ENCODE data around the gene CHRNB1.

The CHRNB1 gene

DNA sequence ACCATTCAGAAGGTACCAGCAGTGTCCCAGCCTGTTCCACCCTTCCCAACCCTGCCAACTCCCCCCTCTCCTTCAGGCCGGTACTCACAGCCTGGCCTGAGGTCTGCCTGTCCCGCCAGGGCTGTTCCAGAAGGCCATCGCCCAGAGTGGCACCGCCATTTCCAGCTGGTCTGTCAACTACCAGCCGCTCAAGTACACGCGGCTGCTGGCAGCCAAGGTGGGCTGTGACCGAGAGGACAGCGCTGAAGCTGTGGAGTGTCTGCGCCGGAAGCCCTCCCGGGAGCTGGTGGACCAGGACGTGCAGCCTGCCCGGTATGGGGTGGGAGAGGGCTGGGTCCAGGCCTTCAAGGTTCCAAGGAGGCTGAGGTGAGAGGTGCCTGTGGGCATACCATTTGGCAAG is 30.0 kb upstream of the CHRNB1 start:
- no peak for DNase-seq (ENCODE audit: low read depth in 2 of 2)

- no peak for DNase-seq (ENCODE audit: low read depth in 2 of 2)
Measured at GRCh38 chr17:7415784-7416183, 29.1 kb upstream of the CHRNB1 start.

GRCh38 chr17:7416323-7416722 is 28.5 kb upstream of the CHRNB1 start:
- no peak for DNase-seq (ENCODE audit: low read depth in 2 of 2)

DNA sequence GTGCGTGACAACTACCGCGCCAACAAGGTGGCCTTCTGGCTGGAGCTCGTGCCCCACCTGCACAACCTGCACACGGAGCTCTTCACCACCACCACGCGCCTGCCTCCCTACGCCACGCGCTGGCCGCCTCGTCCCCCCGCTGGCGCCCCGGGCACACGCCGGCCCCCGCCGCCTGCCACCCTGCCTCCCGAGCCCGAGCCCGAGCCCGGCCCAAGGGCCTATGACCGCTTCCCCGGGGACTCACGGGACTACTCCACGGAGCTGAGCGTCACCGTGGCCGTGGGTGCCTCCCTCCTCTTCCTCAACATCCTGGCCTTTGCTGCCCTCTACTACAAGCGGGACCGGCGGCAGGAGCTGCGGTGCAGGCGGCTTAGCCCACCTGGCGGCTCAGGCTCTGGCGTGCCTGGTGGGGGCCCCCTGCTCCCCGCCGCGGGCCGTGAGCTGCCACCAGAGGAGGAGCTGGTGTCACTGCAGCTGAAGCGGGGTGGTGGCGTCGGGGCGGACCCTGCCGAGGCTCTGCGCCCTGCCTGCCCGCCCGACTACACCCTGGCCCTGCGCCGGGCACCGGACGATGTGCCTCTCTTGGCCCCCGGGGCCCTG is 27.7 kb upstream of the CHRNB1 start:
- no peak for DNase-seq (ENCODE audit: low read depth in 2 of 2)

DNA sequence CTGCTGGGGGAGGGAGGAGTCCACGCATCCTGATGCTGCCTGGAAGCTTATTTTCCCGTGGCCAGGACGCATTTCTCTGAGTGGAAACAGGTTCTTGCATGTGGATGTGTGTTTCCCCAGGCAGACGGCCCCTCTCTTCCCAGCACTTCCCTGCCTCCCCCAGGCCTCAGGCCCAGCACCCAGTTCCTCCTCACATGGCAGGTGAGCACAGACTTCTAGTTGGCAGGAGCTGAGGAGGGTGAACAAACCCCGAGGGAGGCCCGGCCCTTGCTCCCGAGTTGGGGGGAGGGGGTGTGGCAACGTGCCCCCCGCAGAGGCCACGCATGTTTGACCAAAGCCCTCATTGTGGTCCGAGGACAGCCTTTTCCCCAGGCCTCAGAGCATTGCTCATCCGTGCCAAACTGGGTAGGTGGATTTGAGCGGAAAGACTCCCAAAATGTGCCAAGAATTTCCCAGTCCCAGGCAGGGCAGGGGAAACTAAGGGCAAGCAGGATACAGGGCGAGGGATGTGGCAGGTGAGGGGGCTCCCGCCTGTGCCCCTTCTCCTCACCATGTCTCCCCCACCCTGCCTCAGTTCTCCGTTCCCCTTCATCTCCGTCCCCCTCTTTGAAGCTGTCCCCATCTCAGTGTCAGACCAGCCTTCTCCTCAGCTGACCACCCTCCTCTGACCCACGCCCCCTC is 26.2 kb upstream of the CHRNB1 start:
- no peak for DNase-seq (ENCODE audit: low read depth in 2 of 2)

DNA sequence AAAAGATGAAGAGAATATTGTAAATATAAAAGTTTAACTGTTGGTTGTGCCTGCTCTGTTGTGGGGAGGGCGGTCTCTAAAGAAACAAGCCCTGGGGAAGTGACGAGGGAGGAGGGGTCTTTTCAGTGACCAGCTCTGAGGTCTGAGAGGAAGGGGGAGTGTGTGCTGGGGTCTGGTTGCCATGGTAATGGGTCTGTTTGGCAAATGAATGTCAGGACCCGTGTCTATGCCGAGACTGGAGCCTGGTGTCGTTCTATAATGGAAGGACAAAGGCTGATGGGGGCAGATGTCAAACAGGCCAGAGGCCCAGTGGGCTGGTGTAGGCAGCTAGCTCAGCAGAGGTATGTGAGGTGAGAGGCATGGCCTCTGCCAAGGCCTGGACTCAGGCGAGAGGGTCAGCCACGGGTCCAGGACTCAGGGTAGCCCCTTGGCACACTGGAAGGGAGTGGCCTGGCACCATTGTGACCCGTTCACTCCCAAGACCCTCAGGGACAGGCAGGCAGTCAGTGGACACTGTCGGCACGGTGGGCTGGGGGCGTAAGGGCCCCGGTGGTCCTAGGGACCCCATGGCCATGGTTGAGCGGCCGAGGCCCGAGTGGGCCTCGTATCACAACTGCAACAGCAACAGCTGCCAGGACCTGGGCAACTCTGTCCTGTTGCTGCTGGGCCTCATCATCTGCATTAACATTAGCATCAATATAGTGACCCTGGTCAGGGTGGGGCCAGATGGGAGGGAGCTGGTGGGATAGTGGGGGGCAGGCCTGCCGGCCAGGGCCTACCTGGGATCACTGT is 24.8 kb upstream of the CHRNB1 start, which contains the start of gene SPEM1:
Gene SPEM1 (plus strand): TSS at position 506 of the 792 bp plus-strand sequence. CDS start 61 bp downstream, at position 567.
- DNase-seq (ENCODE audit: low read depth in 2 of 2) = no peak

DNA sequence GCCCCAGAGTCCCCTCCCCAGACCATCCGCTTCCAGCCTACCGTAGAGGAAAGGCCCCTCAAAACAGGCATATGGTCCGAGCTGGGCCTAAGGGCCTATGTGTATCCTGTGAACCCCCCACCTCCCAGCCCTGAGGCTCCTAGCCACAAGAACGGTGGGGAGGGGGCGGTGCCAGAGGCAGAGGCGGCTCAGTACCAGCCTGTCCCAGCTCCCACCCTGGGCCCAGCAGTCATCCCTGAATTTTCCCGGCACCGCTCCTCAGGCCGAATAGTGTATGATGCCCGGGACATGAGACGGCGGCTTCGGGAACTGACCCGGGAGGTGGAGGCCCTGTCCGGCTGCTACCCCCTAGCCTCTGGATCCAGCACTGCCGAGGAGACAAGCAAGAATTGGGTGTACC is 23.7 kb upstream of the CHRNB1 start:
- DNase-seq (ENCODE audit: low read depth in 2 of 2) = no peak

- no peak for DNase-seq (ENCODE audit: low read depth in 2 of 2)
Measured at GRCh38 chr17:7423679-7424078, 21.2 kb upstream of the CHRNB1 start.

- DNase-seq (ENCODE audit: low read depth in 2 of 2) = no peak
Measured at GRCh38 chr17:7425316-7425715, 19.5 kb upstream of the CHRNB1 start, which contains the start of gene SPEM2. TSS of gene SPEM2 (plus strand) at chr17:7425616. CDS start at chr17:7425689, 73 bp downstream.

GRCh38 chr17:7425756-7426155 is 19.1 kb upstream of the CHRNB1 start:
- DNase-seq (ENCODE audit: low read depth in 2 of 2) = no peak

DNA sequence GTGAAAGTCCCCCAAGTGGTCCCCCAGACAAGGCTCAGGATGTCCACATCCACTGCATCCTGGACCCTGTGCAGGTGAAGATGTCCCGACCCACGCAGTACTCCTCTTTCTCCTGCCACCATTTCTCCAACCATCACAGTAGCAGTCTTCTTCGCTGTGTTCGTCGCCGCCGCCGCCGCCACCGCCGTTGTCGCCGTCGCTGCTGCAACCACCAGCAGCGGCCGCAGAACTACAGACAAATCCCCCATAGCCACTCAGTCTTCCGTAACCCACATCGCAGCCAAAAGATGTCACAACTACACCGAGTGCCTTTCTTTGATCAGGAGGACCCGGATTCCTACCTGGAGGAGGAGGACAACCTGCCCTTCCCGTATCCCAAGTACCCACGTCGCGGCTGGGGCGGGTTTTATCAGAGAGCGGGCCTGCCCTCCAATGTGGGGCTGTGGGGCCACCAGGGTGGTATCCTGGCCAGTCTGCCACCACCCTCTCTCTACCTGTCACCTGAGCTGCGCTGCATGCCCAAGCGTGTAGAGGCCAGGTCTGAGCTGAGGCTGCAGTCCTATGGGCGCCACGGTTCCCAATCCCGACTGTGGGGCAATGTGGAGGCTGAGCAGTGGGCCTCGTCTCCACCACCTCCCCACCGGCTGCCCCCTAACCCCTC is 18.5 kb upstream of the CHRNB1 start:
- no peak for DNase-seq (ENCODE audit: low read depth in 2 of 2)

- DNase-seq (ENCODE audit: low read depth in 2 of 2) = no peak
Measured at GRCh38 chr17:7426896-7427489, 17.9 kb upstream of the CHRNB1 start.

DNA sequence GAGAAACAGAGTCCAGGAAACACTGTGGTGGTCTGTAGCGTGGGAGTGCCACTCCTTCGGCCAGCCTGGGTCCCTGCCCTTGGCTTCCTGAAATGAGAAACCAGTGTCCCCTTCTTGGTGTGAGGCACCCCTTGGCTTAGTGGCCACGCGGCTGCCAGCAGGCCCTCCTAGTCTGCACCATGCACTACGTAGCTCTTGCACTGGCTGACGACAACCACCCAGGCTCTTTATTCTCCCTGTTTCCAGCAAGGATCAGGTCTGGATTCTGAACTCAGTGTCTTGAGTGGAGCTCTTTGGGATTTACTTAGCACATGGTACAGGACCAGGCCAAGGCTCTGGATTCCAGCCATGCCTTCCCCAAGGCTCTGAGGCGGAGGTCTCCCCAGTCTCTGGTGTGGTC is 17.3 kb upstream of the CHRNB1 start:
- DNase-seq (ENCODE audit: low read depth in 2 of 2) = no peak

DNA sequence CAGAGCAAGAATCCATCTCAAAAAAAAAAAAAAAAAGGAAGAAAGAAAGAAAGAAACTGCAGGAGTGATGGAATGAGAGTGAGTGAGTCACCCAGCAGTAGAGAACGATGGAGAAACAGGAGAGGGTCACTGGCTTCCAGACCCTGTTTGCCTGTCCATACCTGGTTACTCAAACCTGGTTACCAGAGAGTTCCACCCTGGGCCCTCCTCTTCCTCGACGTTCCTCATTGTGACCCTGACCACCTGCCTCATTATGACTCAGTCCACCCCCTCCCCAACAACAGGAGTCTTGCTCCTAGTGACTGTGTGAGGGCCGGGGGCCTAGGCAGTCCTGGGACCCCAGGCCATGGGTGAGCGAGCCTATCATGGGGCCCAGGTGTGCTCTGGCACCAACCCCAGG is 16.3 kb upstream of the CHRNB1 start, which contains the start of gene SPEM3:
Gene SPEM3 (plus strand): TSS at position 301 of the 400 bp plus-strand sequence. CDS start 46 bp downstream, at position 347.
- DNase-seq (ENCODE audit: low read depth in 2 of 2) = no peak

DNA sequence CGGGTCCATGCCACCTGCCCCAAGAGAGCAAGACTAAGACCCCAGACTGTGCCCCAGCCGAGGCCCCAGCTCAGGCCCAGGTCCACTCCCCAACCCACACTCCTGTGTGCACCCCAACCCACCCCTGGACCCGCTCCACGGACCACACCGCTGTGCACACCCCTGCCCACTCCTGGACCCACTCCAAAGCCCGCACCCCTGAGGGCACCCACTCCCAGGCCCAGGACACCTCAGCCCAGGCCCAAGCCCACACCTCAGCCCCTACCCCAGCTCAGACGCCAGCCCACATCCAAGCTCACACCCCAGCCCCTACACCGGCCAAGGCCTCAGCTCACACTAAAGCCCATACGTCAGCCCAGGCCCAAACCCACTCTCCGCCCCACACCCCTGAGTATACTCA is 15.1 kb upstream of the CHRNB1 start:
- no peak for DNase-seq (ENCODE audit: low read depth in 2 of 2)

DNA sequence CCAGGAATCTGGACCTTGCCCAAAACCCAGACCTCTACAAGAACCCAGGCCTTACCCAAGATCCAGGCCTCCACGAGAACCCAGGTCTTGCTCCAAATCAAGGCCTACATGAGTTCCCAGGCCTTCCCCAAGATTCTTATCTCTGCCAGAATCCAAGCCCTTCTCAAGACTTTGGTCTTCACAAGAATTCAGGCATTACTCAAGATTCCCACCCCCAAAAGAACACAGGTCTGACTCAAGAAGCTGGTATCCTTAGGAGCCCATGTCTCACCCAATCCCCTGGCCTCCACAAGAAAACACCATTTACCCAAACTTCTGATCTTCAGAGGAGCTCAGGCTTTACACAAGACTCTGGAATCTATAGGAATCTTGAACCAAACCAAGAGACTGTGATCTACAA is 13.6 kb upstream of the CHRNB1 start:
- no peak for DNase-seq (ENCODE audit: low read depth in 2 of 2)

DNA sequence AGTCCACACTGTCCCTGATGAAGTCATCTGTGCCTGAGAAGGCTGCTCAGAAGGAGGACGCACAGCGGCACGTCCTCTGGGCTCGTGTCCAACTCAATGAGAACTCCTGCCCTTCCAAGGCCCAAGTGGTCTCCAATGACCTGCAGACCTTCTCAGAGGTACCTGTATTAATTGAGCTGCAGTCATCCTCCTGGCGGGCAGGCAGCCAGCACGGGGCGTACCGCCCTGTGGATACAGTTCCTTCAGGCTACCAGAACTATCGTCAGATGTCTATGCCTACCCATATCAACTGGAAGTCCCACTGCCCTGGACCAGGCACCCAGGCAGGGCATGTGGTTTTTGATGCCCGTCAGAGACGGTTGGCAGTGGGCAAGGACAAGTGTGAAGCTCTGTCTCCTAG is 12.6 kb upstream of the CHRNB1 start:
- no peak for DNase-seq (ENCODE audit: low read depth in 2 of 2)

DNA sequence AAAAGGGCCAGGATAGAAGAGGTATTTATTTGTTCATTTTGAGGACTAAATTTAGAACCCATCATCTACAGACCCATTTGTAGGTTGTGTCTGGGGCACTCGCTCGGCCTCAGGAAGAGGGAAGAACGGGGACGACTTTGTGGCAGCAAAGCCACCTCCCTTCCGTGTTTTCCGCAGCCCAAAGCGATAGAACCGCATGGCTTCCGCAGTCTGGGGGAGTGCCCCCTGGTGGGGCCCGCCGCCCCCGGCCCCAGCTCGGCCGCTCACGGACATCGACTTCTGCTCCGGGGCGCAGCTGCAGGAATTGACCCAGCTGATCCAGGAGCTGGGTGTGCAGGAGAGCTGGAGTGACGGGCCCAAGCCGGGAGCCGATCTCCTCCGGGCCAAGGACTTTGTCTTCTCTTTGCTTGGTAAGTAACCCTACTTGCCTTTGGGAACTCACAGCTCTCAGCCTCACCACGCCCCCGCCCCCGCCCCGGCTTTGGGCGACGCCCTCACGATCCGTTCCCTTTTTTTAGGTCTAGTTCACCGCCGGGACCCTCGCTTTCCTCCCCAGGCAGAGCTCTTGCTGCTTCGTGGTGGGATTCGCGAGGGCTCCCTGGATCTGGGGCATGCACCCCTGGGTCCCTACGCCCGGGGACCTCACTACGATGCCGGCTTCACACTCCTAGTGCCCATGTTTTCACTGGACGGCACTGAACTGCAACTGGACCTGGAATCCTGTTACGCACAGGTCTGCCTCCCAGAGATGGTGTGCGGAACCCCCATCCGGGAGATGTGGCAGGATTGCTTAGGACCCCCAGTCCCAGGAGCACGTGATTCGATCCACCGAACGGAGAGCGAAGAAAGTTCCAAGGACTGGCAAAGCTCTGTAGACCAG is 8.9 kb upstream of the CHRNB1 start:
- DNase-seq (ENCODE audit: low read depth in 2 of 2) = peak in 1 of 2 donors; percentile 34

GRCh38 chr17:7436556-7437368 is 8.1 kb upstream of the CHRNB1 start:
- DNase-seq (ENCODE audit: low read depth in 2 of 2) = peak; percentile 73 to 76

- DNase-seq (ENCODE audit: low read depth in 2 of 2) = no peak
Measured at GRCh38 chr17:7437369-7437863, 7.4 kb upstream of the CHRNB1 start.

Measured in stimulated activated CD8-positive, alpha-beta memory T cell treated with anti-CD3 and anti-CD28 coated beads, Interleukin-2, amount 100 ng/mL, for 48 hours (primary cell).